ENCODE results near the gene YBX2.

DNA sequence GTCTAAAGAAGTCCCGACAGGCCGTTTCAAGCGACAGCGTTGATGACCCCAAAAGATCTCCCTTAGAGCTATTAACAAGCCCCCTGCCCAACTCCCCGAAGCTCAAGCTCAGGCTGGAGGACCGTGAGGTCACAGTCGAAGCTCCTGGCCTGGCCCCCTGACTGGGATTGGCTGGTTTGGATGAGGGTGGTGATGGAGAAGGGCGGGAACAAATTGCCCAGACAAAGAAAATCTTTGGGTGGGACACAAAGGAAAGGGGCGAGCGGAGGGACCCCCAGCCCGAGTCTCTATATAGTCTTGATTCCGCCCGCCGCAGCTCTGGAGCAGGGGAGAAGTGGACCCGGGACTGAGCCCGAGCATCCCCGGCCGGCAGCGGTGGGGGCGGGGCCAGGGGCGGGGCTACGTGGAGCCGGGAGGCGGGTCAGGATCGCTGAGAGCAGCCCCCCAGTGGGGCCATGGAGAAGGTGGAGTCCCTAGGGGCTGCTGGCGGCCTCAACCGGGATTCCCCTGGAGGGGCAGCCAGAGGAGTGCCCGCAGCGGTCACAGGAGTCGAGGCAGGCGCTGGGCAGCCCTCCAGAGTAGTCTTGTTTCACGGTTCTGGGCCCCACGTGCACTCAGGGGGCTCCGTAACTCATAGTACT, 35.7 kb upstream of the YBX2 start:
- TF ChIP-seq POLR2AphosphoS5 (IDR thresholded peaks at IDR 0.05) (no peak), POLR2A (IDR thresholded peaks at IDR 0.05) (no peak), EP300 (IDR thresholded peaks at IDR 0.05) (no peak)
- TF ChIP-seq, protein P1, sequence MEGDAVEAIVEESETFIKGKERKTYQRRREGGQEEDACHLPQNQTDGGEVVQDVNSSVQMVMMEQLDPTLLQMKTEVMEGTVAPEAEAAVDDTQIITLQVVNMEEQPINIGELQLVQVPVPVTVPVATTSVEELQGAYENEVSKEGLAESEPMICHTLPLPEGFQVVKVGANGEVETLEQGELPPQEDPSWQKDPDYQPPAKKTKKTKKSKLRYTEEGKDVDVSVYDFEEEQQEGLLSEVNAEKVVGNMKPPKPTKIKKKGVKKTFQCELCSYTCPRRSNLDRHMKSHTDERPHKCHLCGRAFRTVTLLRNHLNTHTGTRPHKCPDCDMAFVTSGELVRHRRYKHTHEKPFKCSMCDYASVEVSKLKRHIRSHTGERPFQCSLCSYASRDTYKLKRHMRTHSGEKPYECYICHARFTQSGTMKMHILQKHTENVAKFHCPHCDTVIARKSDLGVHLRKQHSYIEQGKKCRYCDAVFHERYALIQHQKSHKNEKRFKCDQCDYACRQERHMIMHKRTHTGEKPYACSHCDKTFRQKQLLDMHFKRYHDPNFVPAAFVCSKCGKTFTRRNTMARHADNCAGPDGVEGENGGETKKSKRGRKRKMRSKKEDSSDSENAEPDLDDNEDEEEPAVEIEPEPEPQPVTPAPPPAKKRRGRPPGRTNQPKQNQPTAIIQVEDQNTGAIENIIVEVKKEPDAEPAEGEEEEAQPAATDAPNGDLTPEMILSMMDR (IDR thresholded peaks at IDR 0.05) = no peak
